HFFc6 (cell line): ENCODE results near the gene AMIGO3. TPM values are rescaled to one million over a fixed set of nuclear protein-coding genes. Genes with fewer than 3 reads are reported as not detected.
"Not testable (repeated sequence)": the region's sequence is repeated elsewhere in the genome, so short reads cannot be mapped to it uniquely, and the experiment has no call there.

ENCODE experiments used
- DNase-seq: peaks from one replicate; pipeline ENCODE4 v3.0.0-alpha.2; 2018
- H3K27ac Mint-ChIP-seq: 2 replicates; pipeline ENCODE4 v1.8.0; 2020; ENCODE audit warnings: mild to moderate bottlenecking, mixed read lengths
- H3K27me3 Mint-ChIP-seq: 2 replicates; pipeline ENCODE4 v1.8.0; 2021; ENCODE audit warnings: mild to moderate bottlenecking, moderate library complexity, mixed read lengths; ENCODE audit not compliant: insufficient read depth
- H3K36me3 Mint-ChIP-seq: 2 replicates; pipeline ENCODE4 v1.8.0; 2021; ENCODE audit warnings: low read depth, mixed read lengths
- H3K4me1 Mint-ChIP-seq: 2 replicates; pipeline ENCODE4 v1.8.0; 2020; ENCODE audit warnings: low read depth, mixed read lengths
- H3K4me3 Mint-ChIP-seq: 2 replicates; pipeline ENCODE4 v1.8.0; 2020; ENCODE audit warnings: mild to moderate bottlenecking, moderate library complexity, mixed read lengths
- H3K9me3 Mint-ChIP-seq: 2 replicates; pipeline ENCODE4 v1.8.0; 2020; ENCODE audit warnings: mild to moderate bottlenecking, mixed read lengths
- CTCF ChIP-seq: fragments of 200-600 bp; sonication (generic); IDR thresholded peaks from 2 replicates; pipeline ENCODE4 v1.5.0; 2021; ENCODE audit warnings: antibody characterized with exemption, mild to moderate bottlenecking
- total RNA-seq, 6 experiments: library from RNA; stranded (reverse); fragmentation: NEBNext Ultra II Directional; extraction: Animal tissue kit (Norgen Biotek cat#: 25700); gene quantifications; 2 replicates in 1 of 6; 3 replicates in 5 of 6; pipeline ENCODE4 v1.2.3, GENCODE V29; 2021

The AMIGO3 gene
- total RNA-seq, 6 experiments from 2014 or later: 0.43 to 0.61 TPM; not detected in 4

GRCh38 chr3:49757197-49757596 lies 37.7 kb upstream of the AMIGO3 start:
- no peak overlapping the region for H3K4me3 Mint-ChIP-seq
- no peak for DNase-seq
- H3K27me3 Mint-ChIP-seq: no peaks in the 10 kb centered on the region
- H3K9me3 Mint-ChIP-seq: no peaks in the 10 kb centered on the region
- no peak overlapping the region for H3K27ac Mint-ChIP-seq
- H3K36me3 Mint-ChIP-seq: no peaks in the 10 kb centered on the region
- no peak for TF ChIP-seq CTCF
- peaks cover 7% of the 10 kb centered on the region; the same call in 1 of the 2 replicates for H3K4me1 Mint-ChIP-seq

- no peak for DNase-seq
- Mint-ChIP-seq H3K27me3 (no peaks in the 10 kb centered on the region), H3K27ac (no peak overlapping the region), H3K36me3 (no peaks in the 10 kb centered on the region), H3K4me1 (peaks cover 7% of the 10 kb centered on the region; the same call in 1 of the 2 replicates), H3K4me3 (no peak overlapping the region), H3K9me3 (no peaks in the 10 kb centered on the region)
- no peak for TF ChIP-seq CTCF
Measured at GRCh38 chr3:49756036-49756435, 36.6 kb upstream of the AMIGO3 start.

GRCh38 chr3:49754536-49754935 lies 35.1 kb upstream of the AMIGO3 start:
- H3K27ac Mint-ChIP-seq: no peak overlapping the region
- H3K36me3 Mint-ChIP-seq: no peaks in the 10 kb centered on the region
- no peaks in the 10 kb centered on the region; the same call in 1 of the 2 replicates for H3K27me3 Mint-ChIP-seq
- no peak overlapping the region for H3K4me3 Mint-ChIP-seq
- peaks cover 21% of the 10 kb centered on the region for H3K4me1 Mint-ChIP-seq
- no peak for TF ChIP-seq CTCF
- DNase-seq: no peak
- H3K9me3 Mint-ChIP-seq: no peaks in the 10 kb centered on the region

- Mint-ChIP-seq H3K4me3 (no peak overlapping the region), H3K9me3 (no peaks in the 10 kb centered on the region), H3K27ac (no peak overlapping the region), H3K36me3 (no peaks in the 10 kb centered on the region), H3K4me1 (peaks cover 38% of the 10 kb centered on the region), H3K27me3 (no peaks in the 10 kb centered on the region; the same call in 1 of the 2 replicates)
- no peak for DNase-seq
- no peak for TF ChIP-seq CTCF
Measured at GRCh38 chr3:49751501-49751900, 32.0 kb upstream of the AMIGO3 start.

DNA sequence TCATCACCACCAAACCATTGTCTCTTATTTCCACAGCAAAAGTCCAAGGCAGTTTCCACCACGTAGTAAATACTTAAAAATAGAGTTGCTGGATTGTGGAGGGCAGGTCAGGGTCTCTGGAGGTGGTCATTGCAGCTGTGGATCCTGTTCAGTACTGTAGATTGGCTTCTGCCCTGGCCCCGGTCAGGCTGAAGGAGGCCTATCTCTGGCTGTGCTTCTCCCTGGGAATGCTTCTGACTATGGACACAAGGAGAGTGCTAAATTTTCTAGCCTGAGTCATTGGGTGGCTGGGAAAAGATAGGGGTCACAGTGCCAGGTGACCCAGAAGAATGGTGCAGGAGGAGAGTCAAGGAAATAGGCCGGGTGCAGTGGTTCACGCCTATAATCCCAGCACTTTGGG lies 30.6 kb upstream of the AMIGO3 start:
- H3K27me3 Mint-ChIP-seq: no peaks in the 10 kb centered on the region; the same call in 1 of the 2 replicates
- no peaks in the 10 kb centered on the region for H3K9me3 Mint-ChIP-seq
- peaks cover 1% of the 10 kb centered on the region; the same call in 1 of the 2 replicates for H3K36me3 Mint-ChIP-seq
- TF ChIP-seq CTCF: no peak
- H3K4me3 Mint-ChIP-seq: no peak overlapping the region
- peak overlapping the region; percentile 40 for H3K27ac Mint-ChIP-seq
- H3K4me1 Mint-ChIP-seq: peaks cover 37% of the 10 kb centered on the region
- peak; percentile 33 for DNase-seq

GRCh38 chr3:49748874-49749273 lies 29.4 kb upstream of the AMIGO3 start:
- H3K27me3 Mint-ChIP-seq, DNase-seq, H3K4me3 Mint-ChIP-seq, H3K36me3 Mint-ChIP-seq, H3K9me3 Mint-ChIP-seq, H3K27ac Mint-ChIP-seq: not testable (repeated sequence)
- peaks cover 37% of the 10 kb centered on the region for H3K4me1 Mint-ChIP-seq
